ENCODE measurements around the gene BCL11A.

Gene BCL11A

GRCh38 chr2:60482222-60482621 is 71.2 kb downstream of the BCL11A start:
- DNase-seq (ENCODE audit: extremely low read depth, low read depth) = no peak
- H3K4me3 ChIP-seq (replicated peaks; ENCODE audit: low read depth, low read length) = no peak overlapping the region
- TF ChIP-seq CTCF (IDR thresholded peaks at IDR 0.05; ENCODE audit: low read depth, low read length, missing control alignments) = no peak

GRCh38 chr2:60481257-60481656 is 72.2 kb downstream of the BCL11A start:
- no peak for TF ChIP-seq CTCF (IDR thresholded peaks at IDR 0.05; ENCODE audit: low read depth, low read length, missing control alignments)
- H3K4me3 ChIP-seq (replicated peaks; ENCODE audit: low read depth, low read length) = no peak overlapping the region
- DNase-seq (ENCODE audit: extremely low read depth, low read depth) = no peak

- DNase-seq (ENCODE audit: extremely low read depth, low read depth) = no peak
- TF ChIP-seq CTCF (IDR thresholded peaks at IDR 0.05; ENCODE audit: low read depth, low read length, missing control alignments) = no peak
- no peak overlapping the region for H3K4me3 ChIP-seq (replicated peaks; ENCODE audit: low read depth, low read length)
Measured at GRCh38 chr2:60480089-60480773, 73.2 kb downstream of the BCL11A start.

GRCh38 chr2:60479226-60480088 is 74.0 kb downstream of the BCL11A start:
- TF ChIP-seq CTCF (IDR thresholded peaks at IDR 0.05; ENCODE audit: low read depth, low read length, missing control alignments) = no peak
- H3K4me3 ChIP-seq (replicated peaks; ENCODE audit: low read depth, low read length) = no peak overlapping the region
- no peak for DNase-seq (ENCODE audit: extremely low read depth, low read depth)

GRCh38 chr2:60478660-60479059 is 74.8 kb downstream of the BCL11A start:
- H3K4me3 ChIP-seq (replicated peaks; ENCODE audit: low read depth, low read length) = no peak overlapping the region
- no peak for DNase-seq (ENCODE audit: extremely low read depth, low read depth)
- TF ChIP-seq CTCF (IDR thresholded peaks at IDR 0.05; ENCODE audit: low read depth, low read length, missing control alignments) = no peak

- no peak for TF ChIP-seq CTCF (IDR thresholded peaks at IDR 0.05; ENCODE audit: low read depth, low read length, missing control alignments)
- H3K4me3 ChIP-seq (replicated peaks; ENCODE audit: low read depth, low read length) = no peak overlapping the region
- DNase-seq (ENCODE audit: extremely low read depth, low read depth) = no peak
Measured at GRCh38 chr2:60476206-60476954, 77.1 kb downstream of the BCL11A start.
